Activated T-helper 9 cell treated with anti-CD3 and anti-CD28 coated beads, Interleukin-2, amount 50 U/mL, for 16 hours (primary cell): ENCODE results near the gene BORCS6.

Experiments
- DNase-seq: peaks from one replicate; pipeline ENCODE4 v3.0.0-alpha.2; 2020; ENCODE audit warnings: low read depth

The BORCS6 gene

DNA sequence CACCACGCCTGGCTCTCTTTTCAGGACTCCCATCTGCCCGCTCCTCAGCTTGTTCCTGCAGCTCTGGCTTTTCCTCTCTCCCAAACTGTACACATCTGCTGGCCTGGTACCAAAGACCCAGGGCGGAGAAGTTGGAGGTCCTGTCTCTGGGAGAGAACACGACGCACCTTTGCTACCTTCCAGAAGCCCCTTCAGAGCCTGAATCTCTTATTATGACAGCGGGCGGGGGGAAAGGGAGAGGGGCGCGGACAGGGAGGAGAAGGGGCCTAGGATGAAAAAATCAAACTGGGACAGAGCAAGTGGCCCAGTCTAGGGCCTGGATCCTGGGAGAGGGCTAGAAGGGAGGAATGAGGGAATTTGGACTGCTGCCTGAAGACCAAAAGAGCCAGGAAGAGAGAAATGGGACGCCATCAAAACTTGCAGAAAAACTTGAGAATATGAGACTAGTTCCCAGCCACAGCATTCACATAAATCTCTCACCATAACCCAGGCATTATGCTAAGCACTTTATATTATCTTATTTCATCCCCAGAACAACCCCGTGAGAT, 35.3 kb downstream of the BORCS6 start:
- no peak for DNase-seq

DNA sequence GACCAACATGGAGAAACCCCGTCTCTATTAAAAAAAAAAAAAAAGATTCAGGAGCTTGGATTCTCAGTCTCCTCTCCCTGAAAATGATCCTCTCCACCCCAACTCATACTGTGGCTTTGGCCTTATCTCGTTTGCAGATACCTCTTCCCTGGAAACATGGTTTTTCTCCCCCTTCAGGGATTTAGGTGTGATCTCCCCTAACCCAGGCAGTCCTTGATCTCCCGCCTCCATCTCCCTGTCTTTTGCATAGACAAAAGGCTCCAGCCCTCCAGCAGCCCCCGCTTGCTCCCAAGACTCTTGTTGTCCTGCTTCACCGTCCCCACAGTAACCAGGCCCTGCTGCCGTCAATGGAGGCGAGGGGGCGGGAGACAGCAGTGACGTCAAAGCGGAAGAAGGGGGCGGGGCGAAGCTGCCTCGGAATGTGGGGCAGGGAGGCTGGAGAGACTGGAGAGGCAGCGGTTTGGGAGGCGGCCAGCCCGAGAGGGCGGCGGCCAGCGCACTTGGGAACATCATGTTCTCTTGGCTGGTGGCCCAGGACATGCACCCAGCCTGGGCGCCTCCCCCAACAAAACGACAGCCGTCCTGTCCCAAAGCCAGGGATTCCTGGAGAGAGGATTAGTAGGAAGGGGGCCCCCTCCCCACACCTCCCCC, 35.9 kb downstream of the BORCS6 start:
- DNase-seq: peak; percentile 79

DNA sequence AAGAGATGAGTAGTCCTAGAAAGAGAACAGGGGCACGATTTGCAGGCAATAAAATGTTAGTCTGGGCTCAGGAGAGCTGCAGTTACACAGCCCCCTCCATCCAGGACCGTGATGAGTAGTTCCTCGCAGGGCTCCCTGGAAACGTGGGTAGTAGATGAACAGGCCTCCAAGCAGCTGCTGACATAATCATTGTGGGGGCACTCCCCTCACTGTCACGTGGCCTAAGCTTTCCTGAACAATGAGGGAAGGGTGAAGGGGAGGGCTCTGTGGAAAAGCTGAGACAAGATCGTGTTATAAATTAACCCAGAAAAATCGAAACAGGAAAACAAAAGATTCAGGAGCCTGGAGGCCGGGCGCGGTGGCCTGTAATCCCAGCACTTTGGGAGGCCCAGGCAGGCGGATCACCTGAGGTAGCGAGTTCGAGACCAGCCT, 36.4 kb downstream of the BORCS6 start:
- no peak for DNase-seq

DNA sequence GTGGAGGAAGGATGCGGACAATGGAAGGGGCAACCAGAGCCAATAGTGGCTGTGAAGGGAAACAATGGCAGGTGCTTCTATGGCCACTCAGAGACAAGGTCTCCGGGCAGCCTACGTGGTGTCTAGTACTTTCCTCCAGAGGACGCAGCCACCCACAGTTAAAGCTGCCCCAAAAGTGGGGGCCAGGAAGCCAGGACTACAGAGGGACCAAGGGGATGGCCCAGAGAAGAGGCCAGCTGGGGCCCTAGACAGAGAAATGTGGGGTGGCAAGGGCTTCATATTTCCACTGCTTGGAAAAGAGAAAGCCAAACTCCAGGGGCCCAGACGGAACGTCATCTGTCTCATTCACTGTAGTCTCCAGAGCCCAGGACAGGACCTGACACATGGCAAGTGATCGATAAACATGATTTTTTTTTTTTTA, 36.9 kb downstream of the BORCS6 start:
- no peak for DNase-seq

DNA sequence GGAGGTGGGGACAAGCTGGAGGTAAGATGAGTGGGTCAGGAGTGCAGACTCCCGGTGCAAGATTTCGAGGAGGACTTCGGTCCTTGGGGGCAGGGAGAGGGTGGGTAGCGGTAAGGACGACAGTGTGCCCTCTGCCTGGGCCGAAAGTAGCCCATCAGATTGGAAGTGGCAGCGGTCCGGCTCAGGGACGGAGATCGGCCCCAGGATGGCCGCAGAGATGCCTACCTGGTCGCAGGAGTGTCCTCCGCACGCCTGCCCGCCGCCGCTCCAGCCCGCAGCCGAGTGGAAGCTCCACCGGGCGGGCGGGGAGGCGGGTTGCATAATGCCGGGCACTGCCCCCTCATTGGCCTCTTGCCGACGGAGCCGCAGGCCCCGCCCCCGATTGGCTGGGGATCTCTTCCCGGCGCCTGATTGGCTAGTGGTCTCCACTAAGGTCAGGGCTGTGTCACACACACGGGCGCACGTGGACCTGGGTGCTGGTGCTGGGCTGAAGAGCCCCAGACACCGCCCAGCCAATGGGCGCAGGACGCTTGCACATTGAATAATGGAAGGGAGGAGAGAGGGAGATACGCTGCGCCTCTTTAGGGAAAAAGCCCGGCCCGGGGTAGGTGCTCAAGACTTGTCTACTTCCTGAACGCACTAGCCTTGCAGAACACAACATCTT, 37.7 kb downstream of the BORCS6 start, which contains the start of gene PER1:
TSS of gene PER1 (minus strand) at position 293 of the 664 bp plus-strand sequence. CDS start 1,698 bp downstream, outside the sequence.
- DNase-seq: peak; percentile 82

DNA sequence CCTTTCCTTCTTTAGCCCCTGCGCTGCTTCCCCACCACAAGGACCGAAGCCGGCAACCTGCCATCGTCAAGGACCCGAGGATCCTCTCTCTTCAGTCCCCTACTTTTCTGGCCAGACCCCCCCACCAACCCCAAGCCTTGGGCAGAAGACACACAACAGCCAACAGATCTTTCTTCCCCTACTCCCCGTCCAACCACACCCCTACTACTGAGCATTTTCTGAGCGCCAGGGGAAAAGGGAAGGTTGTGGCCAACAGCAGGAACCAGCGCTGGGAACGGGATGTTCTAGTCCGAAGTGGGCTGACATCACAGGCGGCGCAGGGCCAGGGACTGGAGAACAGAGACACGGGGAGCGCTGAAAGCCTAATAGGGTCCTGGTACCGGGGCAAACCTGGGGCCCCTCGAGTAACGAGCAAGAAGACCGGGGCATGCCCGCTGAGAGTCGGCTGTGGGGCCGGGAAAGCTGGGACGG, 38.3 kb downstream of the BORCS6 start:
- no peak for DNase-seq

DNA sequence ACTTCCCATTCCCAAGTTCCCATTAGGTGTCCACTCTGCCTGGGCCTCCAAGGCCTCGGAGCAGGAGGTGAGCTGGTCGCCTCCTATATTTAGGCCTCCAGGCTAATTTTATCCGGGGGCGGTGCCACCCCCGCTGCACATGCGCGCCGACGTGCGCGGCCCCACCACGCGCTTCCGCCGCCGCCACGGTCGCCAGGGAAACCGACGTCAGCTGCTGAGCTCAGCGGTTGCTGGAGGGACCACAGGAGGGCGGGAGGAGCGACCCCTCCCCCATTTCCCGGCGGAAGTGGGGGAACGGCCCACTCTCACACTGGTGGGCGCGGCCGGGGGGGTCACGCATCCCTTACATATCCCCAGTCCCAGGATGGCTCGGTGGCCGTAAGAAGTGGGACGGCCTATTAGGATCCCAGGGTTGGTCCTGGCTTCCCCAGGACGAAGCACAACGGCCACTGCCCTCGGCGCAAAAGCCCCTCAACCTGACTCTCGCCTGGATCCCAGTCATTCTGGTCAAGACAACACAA, 38.8 kb downstream of the BORCS6 start:
- peak; percentile 84 for DNase-seq

DNA sequence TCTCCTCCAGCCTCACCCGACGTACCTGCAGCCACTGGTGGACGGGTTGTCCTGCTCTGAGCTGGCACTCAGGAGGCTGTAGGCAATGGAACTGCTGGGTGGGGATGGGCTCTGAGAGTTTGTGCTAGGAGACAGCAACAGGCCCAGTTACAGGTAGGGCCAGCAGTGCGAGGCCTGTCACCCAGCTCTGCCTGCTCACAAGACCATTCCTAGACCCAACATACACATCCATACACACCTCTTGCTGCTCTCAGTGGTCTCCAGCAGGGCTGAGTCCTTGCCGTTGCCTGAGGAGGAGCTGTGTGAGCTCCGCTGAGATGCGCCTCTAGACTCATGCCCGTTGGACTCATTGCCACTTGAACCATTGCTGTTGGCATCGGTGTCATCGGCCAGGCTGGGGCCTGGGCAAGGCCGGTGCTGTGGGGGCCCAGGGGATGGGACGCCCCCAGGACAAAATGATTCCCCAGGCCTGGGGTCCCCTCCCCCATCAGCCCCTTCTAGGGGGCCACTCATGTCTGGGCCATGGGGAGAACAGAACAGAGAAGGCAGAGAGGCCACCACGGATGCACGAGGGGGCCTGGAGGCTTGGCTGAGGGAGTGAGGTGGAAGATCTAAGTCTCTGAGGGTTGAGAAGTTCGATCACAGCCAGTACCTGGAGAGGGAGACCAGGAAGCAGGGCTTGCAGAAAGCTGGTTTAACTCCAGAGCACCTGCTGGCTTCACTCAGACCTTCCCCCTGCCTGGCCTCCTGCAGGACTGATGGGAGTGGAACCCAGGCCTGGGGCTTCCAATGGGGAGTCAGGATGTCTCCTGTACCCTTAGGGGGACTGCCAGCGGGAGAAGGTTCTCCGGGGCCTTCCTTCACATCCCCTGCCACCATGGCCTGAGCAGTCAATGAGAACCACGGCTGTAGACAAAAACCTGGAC, 39.5 kb downstream of the BORCS6 start:
- no peak for DNase-seq

DNA sequence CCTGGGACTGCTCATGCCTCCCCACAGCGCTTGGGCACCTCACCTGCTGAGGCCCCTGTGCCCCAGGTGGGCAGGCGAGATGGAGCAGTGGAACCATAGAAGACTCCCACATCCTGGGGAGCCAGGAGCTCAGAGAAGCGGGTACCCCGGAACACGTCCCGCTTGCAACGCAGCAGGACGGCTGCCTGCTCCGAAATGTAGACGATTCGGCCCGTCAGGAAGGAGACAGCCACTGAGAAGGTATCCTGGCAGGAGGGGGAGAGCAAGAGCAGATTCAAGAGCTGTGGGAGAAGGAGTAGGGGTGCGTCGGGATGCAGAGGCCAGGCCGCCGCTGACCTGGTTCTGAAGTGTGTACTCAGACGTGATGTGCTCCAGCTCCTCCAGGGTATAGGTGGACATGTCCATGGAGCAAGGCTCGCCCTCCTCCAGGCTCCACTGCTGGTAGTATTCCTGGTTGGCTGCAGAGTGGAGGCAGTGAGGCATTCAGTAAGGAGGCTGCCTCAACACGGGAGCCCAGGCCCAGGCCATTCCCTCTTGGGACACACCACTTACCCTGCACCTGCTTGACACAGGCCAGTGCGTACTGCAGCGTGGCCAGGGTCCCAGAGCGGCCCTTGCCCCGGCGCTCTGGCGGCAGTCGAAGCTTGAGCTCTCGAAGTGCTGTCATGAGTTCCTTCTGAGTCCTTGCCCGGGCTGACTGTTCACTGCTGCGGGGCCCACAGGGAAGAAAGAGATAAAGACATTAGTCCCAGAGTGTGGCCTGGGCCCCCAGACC, 40.4 kb downstream of the BORCS6 start:
- DNase-seq: no peak

DNA sequence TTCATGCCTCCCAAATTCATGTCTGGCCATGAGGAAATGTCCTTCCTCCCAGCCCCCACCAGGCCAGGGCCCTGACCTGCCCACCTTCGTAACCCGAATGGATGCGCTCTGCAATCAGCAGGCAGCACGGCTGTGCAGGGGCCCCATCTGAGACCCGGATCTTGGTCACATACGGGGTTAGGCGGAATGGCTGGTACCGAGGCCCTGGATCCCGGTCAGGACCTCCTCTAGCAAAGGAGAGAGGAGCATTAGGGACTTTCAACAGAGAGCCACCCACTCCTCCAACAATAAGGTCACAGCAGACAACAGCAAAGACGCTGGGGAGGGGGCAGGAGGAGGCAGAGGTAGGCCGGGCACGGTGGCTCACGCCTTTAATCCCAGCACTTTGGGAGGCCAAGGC, 41.4 kb downstream of the BORCS6 start:
- no peak for DNase-seq

DNA sequence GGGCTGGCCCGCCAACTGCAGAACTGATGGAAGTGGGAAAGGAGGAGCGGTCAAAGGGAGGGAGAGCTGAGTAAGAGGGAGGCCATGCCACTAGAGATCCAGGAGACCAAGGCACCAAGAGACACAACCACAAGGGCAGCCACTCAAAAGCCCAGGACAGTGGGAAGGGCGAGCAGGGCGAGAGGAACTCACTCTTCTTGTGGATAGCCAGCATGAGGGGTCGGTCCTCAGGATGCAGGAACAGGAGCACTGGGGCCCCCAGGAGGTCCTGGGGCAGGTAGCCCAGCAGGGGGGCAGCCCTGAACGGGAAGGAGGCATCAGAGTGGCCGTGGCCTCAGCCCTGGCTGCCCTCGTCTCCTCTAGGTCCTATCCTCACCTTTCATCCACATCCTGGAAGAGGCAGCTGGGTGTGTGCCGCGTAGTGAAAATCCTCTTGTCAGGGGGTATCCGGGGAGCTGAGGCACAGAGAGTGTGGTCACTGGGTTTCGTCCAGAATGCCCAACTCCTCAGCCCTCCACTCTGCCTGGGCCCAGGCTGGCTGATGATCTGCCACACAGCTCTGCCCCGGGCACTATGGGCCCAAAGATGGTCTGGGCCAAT, 42.1 kb downstream of the BORCS6 start:
- no peak for DNase-seq

DNA sequence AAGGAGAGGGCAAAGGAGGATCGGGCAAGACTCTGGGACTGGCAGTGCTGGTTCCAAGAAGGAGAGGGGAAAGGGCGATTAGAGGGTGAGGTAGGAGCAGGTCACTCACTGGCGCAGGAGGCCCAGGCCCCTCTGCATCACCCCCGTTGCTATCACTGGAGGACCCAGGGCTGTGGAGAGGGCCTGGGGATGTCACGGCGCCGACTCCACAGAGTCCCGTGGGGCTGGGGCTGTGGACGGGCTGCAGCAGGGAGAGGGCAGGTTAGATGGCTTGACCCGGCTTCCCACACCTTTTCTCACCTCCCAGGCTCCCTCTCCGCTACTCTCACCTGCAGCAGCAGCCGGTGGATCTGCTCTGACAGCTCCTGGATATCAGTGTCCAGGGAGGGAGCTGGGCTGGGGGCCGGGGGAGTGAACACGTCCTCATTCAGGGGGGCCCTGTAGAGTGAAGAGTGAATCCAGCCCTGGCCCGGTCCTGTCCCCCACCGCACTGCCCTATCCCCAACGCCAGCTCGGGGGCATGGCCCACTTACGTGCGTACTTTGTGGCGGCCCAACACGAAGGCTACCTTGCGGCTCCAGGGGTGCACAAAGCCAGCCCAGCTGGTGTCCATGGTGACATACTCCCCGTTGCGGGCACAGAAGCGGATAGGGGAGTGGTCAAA, 42.7 kb downstream of the BORCS6 start:
- DNase-seq: no peak

DNA sequence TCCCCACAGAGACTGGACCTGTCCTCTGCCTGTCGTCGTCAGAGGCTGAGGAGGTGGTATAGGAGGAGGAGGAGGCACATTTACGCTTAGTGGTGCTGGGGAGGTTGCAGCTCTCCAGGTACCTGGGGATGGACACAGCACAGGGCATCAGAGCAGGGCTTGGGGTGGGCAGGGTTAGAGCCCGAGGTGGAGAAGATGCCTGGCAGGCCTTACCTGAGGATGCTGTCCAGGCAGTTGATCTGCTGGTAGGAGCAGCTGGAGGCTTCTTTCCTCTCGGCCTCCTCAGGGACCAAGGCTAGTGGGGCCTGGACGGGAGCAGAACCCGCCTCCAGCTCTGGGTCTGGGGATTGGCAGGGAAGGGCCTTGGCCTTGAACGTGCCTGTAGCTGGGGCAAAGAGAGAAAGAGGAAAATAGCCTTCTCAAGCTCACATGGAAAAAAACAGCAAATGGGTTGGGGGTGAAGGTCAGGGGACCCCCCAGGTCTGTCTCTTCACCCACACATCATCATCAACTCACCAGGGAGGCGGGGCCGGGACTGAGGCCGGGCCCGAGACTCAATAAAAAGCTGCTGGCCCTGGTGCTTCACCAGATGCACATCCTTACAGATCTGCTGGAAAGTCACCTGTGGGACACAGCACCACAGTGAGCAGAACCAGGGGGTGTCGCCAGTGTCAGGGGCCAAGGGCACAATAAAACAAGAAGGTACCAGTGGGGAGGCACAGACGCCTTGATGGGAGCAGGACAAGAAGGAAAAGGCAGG, 43.4 kb downstream of the BORCS6 start:
- DNase-seq: no peak

DNA sequence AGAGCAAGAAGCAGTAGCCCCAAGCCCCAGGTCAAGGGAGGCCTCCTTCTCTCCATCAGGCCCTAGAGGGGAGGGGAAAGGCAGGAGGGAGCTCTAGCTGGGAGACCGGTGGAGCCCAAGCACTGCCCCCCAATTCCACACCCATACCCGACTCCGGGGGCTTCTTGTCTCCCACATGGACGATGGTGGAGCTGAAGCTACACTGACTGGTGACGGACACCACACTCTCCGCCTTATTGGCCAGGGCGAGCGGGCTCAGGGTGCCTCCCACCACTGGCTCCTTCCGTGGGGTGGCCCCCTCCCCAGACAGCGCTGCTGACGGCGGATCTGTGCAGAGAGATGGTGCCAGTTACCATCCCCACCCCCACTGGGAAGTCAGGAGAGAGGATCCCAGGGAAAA, 44.2 kb downstream of the BORCS6 start:
- no peak for DNase-seq

DNA sequence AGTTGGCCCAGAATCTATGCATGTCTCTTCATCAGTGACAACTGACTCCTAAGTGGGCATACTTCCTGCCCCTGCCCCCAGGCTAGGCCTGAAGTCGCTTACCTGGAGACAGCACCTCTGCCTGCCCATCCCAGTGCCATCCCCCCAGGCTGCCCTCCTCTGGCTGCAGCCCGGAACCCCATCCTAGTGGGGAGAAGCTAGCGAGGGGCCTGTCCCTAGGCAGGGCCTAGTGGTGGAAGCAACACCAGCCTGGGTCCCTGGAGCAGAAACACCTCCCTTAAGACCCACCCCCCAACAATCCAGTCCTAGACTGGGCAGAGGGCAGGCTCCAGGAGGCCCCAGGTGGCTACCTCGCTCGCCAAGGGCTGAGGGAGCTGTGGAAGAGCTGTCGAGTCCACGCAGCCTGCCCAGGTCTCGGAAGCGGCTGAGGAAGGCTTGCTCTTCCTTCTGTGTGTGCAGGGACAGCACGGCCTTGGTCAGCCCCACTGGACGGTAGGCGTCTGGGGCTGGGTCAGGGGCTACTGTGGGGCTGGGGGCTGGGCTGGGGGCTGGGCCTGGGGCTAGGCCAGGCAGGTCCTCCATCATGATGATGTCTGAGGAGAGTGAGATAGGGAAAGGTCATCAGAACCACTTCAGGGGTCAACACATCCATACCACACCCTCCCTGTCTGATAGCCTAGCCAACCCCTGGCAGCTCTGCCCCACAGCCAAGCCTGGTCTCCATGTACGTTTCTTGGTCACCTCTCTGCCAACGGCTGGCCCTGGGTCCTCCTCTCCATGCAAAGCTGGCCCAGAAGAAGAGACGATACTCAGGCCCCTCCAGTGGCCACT, 45.4 kb downstream of the BORCS6 start:
- DNase-seq: no peak

DNA sequence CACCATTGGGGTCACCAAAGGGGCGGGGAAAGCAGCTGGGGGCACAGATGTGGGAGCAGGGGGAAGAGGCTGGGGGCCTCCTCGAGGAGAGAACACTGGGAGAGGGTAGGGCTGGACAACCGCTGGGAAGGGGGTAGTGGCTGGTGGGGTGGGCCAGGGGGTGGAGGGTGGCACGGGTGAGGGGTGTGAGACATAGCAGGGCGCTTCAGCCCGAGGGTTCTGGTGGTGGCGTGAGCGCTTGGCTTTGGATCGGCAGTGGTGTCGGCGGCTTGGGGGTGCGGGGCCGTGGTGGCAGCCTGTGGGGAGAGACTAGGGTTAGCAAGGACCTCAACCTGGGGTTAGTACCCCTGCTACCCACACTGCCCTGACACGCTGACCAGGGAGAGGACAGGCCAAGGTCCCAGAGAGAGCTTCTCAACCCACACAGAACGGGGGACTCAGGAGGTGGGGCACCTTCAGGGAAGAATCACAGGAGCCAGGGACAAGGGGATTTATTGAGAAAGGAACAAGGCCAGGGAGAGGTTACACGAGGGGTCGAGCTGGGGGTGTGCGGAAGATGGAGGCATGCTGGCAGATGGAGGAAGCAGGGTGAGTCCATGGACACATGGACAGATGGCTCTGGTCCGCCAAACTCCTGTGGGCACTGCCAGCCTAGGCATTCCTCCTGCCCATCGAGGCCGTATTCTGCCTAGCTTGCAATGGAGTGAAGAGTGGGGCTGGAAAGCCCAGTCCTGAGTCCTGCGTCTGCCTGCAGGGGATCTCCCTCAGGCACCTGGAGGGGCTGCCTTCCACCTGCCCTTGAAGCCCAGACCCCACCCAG, 46.2 kb downstream of the BORCS6 start:
- no peak for DNase-seq

DNA sequence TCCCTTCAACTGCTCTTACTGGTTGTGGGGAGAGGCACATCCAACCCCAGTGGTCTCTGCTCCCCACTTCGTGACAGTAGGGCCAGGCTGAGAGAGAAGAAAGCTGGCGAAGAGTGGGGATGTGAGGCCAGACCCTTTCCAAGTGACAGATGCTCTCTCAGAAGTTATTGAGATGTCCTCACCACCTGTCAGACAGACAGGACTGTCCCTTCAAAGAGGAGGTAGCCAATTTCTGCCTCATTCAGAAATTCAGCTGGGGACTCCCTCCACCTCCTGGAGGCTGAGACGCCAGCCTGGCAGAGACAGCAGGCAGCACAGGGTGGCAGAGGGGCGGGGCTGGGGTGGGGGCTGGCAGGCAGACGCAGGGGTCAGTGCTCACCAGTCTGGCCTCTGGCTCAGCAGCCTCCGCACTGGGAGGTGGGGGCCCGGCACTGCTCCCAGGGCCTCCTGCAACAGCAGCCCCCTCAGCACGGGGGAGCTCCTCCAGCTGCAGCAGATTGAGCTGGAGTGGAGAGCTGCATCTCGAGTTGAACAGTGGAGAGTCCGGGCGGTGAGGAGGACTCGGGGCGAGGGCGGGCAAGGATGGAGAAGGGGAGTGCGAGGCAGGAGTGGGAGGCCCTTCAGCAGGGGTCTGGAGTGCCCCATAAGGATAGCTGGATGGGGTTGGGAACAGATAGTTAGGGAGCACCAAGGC, 46.9 kb downstream of the BORCS6 start:
- no peak for DNase-seq
